Mucosa of rectum (tissue), 2 donors: ENCODE data around the gene ZNF837.

Source experiments
- H3K27ac ChIP-seq, 2 donors: one replicate each; pipeline ENCODE4 v1.7.0; 2013; ENCODE audit warnings: inconsistent platforms in 2 of 2, low read depth in 2 of 2, low read length in 2 of 2
- H3K27me3 ChIP-seq, 2 donors: one replicate each; pipeline ENCODE4 v1.7.0; 2013; ENCODE audit warnings: low read length in 2 of 2; ENCODE audit not compliant: control insufficient read depth in 2 of 2, insufficient read depth in 2 of 2
- H3K36me3 ChIP-seq, 2 donors: one replicate each; pipeline ENCODE4 v1.7.0; 2013; ENCODE audit warnings: low read length in 2 of 2; ENCODE audit not compliant: control insufficient read depth in 2 of 2, insufficient read depth in 2 of 2
- H3K4me1 ChIP-seq, 2 donors: one replicate each; pipeline ENCODE4 v1.7.0; 2013; ENCODE audit warnings: low read length in 2 of 2, mild to moderate bottlenecking in 1 of 2; ENCODE audit not compliant: control insufficient read depth in 2 of 2, insufficient read depth in 2 of 2
- H3K4me3 ChIP-seq, 2 donors: one replicate each; pipeline ENCODE4 v1.7.0; 2013; ENCODE audit warnings: low read length in 2 of 2
- H3K9ac ChIP-seq, 2 donors: one replicate each; pipeline ENCODE4 v1.7.0; 2013; ENCODE audit warnings: low read length in 2 of 2, low read depth in 1 of 2, mild to moderate bottlenecking in 1 of 2
- H3K9me3 ChIP-seq, 2 donors: one replicate each; pipeline ENCODE4 v1.7.0; 2013; ENCODE audit warnings: low read length in 2 of 2; ENCODE audit not compliant: control insufficient read depth in 2 of 2
- donor health status: healthy.
- donor health status: Normal muscosa, but diverticular disease.

The ZNF837 gene

GRCh38 chr19:58355908-58356765 is 24.7 kb downstream of the ZNF837 start:
- H3K9me3 ChIP-seq: no peaks in the 10 kb centered on the region
- H3K4me3 ChIP-seq: peak overlapping the region; percentile 27 to 50
- H3K27ac ChIP-seq: no peak overlapping the region
- H3K27me3 ChIP-seq: no peaks in the 10 kb centered on the region
- H3K36me3 ChIP-seq: no peaks in the 10 kb centered on the region
- peaks cover 0 to 5% of the 10 kb centered on the region in 2 donors for H3K4me1 ChIP-seq
- H3K9ac ChIP-seq: peak overlapping the region in 1 of 2 donors; percentile 24

- no peaks in the 10 kb centered on the region for H3K27me3 ChIP-seq
- no peaks in the 10 kb centered on the region for H3K36me3 ChIP-seq
- H3K4me1 ChIP-seq: peaks cover 0 to 5% of the 10 kb centered on the region in 2 donors
- no peak overlapping the region for H3K27ac ChIP-seq
- no peak overlapping the region for H3K4me3 ChIP-seq
- H3K9me3 ChIP-seq: no peaks in the 10 kb centered on the region
- H3K9ac ChIP-seq: no peak overlapping the region
Observed at GRCh38 chr19:58355215-58355796, 25.5 kb downstream of the ZNF837 start.

- Histone ChIP-seq H3K9me3 (no peaks in the 10 kb centered on the region), H3K4me1 (peaks cover 0 to 5% of the 10 kb centered on the region in 2 donors), H3K27me3 (no peaks in the 10 kb centered on the region)
Observed at GRCh38 chr19:58354478-58355030, 26.3 kb downstream of the ZNF837 start.

GRCh38 chr19:58353717-58354477 is 26.9 kb downstream of the ZNF837 start:
- H3K4me3 ChIP-seq: no peak overlapping the region
- no peaks in the 10 kb centered on the region for H3K27me3 ChIP-seq
- H3K4me1 ChIP-seq: peaks cover 0 to 5% of the 10 kb centered on the region in 2 donors

More at GRCh38 chr19:58354478-58355030, 26.3 kb downstream of the ZNF837 start:
- H3K27ac ChIP-seq: no peak overlapping the region
- no peak overlapping the region for H3K9ac ChIP-seq
- H3K4me3 ChIP-seq: no peak overlapping the region
- H3K36me3 ChIP-seq: no peaks in the 10 kb centered on the region

GRCh38 chr19:58352760-58353671 is 27.8 kb downstream of the ZNF837 start, which contains the start of gene A1BG:
Gene A1BG (minus strand): TSS chr19:58353492. CDS start chr19:58353437, 55 bp downstream.
- H3K4me3 ChIP-seq: no peak within 1 kb of the TSS
- no peak within 1 kb of the TSS for H3K27ac ChIP-seq
- no peaks in the 10 kb centered on the region for H3K9me3 ChIP-seq
- H3K4me1 ChIP-seq: peaks cover 0 to 5% of the 10 kb centered on the region in 2 donors
- no peaks in the 10 kb centered on the region for H3K36me3 ChIP-seq
- H3K27me3 ChIP-seq: no peaks in the 10 kb centered on the region
- H3K9ac ChIP-seq: no peak within 1 kb of the TSS

More at GRCh38 chr19:58353717-58354477, 26.9 kb downstream of the ZNF837 start:
- H3K9ac ChIP-seq: no peak overlapping the region
- no peak overlapping the region for H3K27ac ChIP-seq
- H3K36me3 ChIP-seq: no peaks in the 10 kb centered on the region
- H3K9me3 ChIP-seq: no peaks in the 10 kb centered on the region

GRCh38 chr19:58351990-58352755 is 28.7 kb downstream of the ZNF837 start:
- H3K9me3 ChIP-seq: no peaks in the 10 kb centered on the region
- H3K36me3 ChIP-seq: no peaks in the 10 kb centered on the region
- peaks cover 0 to 5% of the 10 kb centered on the region in 2 donors for H3K4me1 ChIP-seq
- no peak overlapping the region for H3K9ac ChIP-seq
- no peak overlapping the region for H3K4me3 ChIP-seq
- H3K27me3 ChIP-seq: no peaks in the 10 kb centered on the region
- H3K27ac ChIP-seq: no peak overlapping the region

- H3K27ac ChIP-seq: no peak overlapping the region
- no peaks in the 10 kb centered on the region for H3K4me1 ChIP-seq
- no peak overlapping the region for H3K4me3 ChIP-seq
- H3K9ac ChIP-seq: no peak overlapping the region
- no peaks in the 10 kb centered on the region for H3K27me3 ChIP-seq
- no peaks in the 10 kb centered on the region for H3K36me3 ChIP-seq
- no peaks in the 10 kb centered on the region for H3K9me3 ChIP-seq
Observed at GRCh38 chr19:58351558-58351878, 29.3 kb downstream of the ZNF837 start.

GRCh38 chr19:58350871-58351557 is 29.8 kb downstream of the ZNF837 start:
- Histone ChIP-seq H3K36me3 (no peaks in the 10 kb centered on the region), H3K9ac (no peak overlapping the region), H3K9me3 (no peaks in the 10 kb centered on the region), H3K27ac (no peak overlapping the region), H3K27me3 (no peaks in the 10 kb centered on the region), H3K4me1 (no peaks in the 10 kb centered on the region), H3K4me3 (no peak overlapping the region)
